K562 (cell line): Measurements from ENCODE around the gene AP1M1. TPM values are rescaled to one million over a fixed set of nuclear protein-coding genes. Genes with fewer than 3 reads are reported as not detected.

Source experiments
- ATF2 ChIP-seq: sonication (generic); formaldehyde crosslinking; IDR thresholded peaks from 2 replicates; pipeline ENCODE4 v1.8.1; 2022; ENCODE audit warnings: missing genetic modification reagents
- CAMTA2 ChIP-seq: fragments of 250-450 bp; sonication (Bioruptor Pico); conservative IDR thresholded peaks from 2 replicates; pipeline ENCODE4 v1.5.1; 2022
- CC2D1A ChIP-seq: fragments of 450-650 bp; IDR thresholded peaks from 2 replicates; pipeline ENCODE4 v1.6.1; 2017; ENCODE audit warnings: mild to moderate bottlenecking
- CREBBP ChIP-seq: IDR thresholded peaks from one replicate; pipeline ENCODE4 v1.6.1; 2012; ENCODE audit warnings: low read depth, mild to moderate bottlenecking, control low read depth, inconsistent platforms, low read length
- CUX1 ChIP-seq: fragments of 200-800 bp; sonication (Bioruptor generic); IDR thresholded peaks from 2 replicates; pipeline ENCODE4 v1.6.1; 2016; ENCODE audit warnings: missing genetic modification characterization, missing compliant biosample characterization
- HCFC1 ChIP-seq: IDR thresholded peaks from 2 replicates; pipeline ENCODE4 v1.6.1; 2012; ENCODE audit warnings: low read depth, low read length, improper control_type of control experiment
- KDM4B ChIP-seq, 2 experiments: fragments of 450-650 bp in 1 of 2; sonication (generic) in 1 of 2; IDR thresholded peaks; 2 replicates each; pipeline ENCODE4 v1.6.1; 2016 to 2017; ENCODE audit warnings: borderline replicate concordance in 2 of 2, antibody characterized with exemption in 1 of 2, low read depth in 1 of 2, mild to moderate bottlenecking in 1 of 2
- MAFG ChIP-seq: fragments of 450-650 bp; conservative IDR thresholded peaks from 2 replicates; pipeline ENCODE4 v1.6.1; 2016; ENCODE audit warnings: missing genetic modification characterization, missing compliant biosample characterization
- MAZ ChIP-seq, 2 experiments: fragments of 450-650 bp in 1 of 2; sonication (generic) in 1 of 2; formaldehyde crosslinking; IDR thresholded peaks in 1 of 2; conservative IDR thresholded peaks in 1 of 2; 2 replicates each; pipeline versions ENCODE4 v1.4.0 to v1.5.0; 2020; ENCODE audit warnings: mild to moderate bottlenecking in 1 of 2, missing genetic modification reagents in 1 of 2
- RAD21 ChIP-seq, 2 experiments: fragments of 250-450 bp in 1 of 2; fragments of 450-650 bp in 1 of 2; sonication (Bioruptor Pico) in 1 of 2; formaldehyde crosslinking in 1 of 2; IDR thresholded peaks in 1 of 2; conservative IDR thresholded peaks in 1 of 2; 2 replicates each; pipeline versions ENCODE4 v1.4.0 to v1.8.0; 2020 to 2022; ENCODE audit warnings: mild to moderate bottlenecking in 2 of 2, moderate library complexity in 1 of 2
- RBM39 ChIP-seq: fragments of 200-400 bp; formaldehyde crosslinking; optimal IDR thresholded peaks from 2 replicates; pipeline ENCODE3; 2018; ENCODE audit warnings: low read depth, low read length
- RFX1 ChIP-seq: fragments of 450-650 bp; IDR thresholded peaks from 2 replicates; pipeline ENCODE4 v1.6.1; 2016; ENCODE audit warnings: mild to moderate bottlenecking, moderate library complexity
- TCFL5 ChIP-seq: fragments of 250-450 bp; sonication (Bioruptor Pico); conservative IDR thresholded peaks from 2 replicates; pipeline ENCODE4 v1.6.1; 2021; ENCODE audit warnings: mild to moderate bottlenecking, moderate library complexity, matching md5 sums
- ZC3H8 ChIP-seq: fragments of 450-650 bp; IDR thresholded peaks from 2 replicates; pipeline ENCODE4 v1.6.1; 2017
- ZNF384 ChIP-seq: IDR thresholded peaks from 2 replicates; pipeline ENCODE4 v1.6.1; 2012; ENCODE audit warnings: low read depth, low read length, improper control_type of control experiment
- ZNF431 ChIP-seq: sonication (generic); formaldehyde crosslinking; IDR thresholded peaks from 2 replicates; pipeline ENCODE4 v1.8.0; 2022; ENCODE audit warnings: mild to moderate bottlenecking, missing genetic modification reagents
- ZNF592 ChIP-seq: fragments of 450-650 bp; IDR thresholded peaks from 2 replicates; pipeline ENCODE4 v1.6.1; 2017; ENCODE audit warnings: antibody characterized with exemption, mild to moderate bottlenecking
- polyA plus RNA-seq, 8 experiments: library from polyadenylated mRNA; depleted of rRNA in 4 of 8; stranded (reverse) in 5 of 8; unstranded in 3 of 8; fragments of >200 nt; fragmentation: Nextera tagmentation in 2 of 8; fragmentation: Illumina TruSeq in 1 of 8; extraction: Ambion mirVana in 2 of 8; extraction: Trizol in 1 of 8; gene quantifications; 2 replicates each; pipeline versions ENCODE4 v1.2.1 to v1.2.3, GENCODE V29; 2011 to 2014; ENCODE audit warnings: inconsistent platforms in 1 of 8, missing spikeins in 1 of 8
- total RNA-seq, 7 experiments: library from RNA; depleted of rRNA in 6 of 7; stranded (reverse); fragments of >200 nt in 6 of 7; fragmentation: Illumina TruSeq in 2 of 7; extraction: Trizol in 2 of 7; gene quantifications; 2 replicates each; pipeline versions ENCODE4 v1.2.1 to v1.2.3, GENCODE V29; 2011 to 2021; ENCODE audit warnings: low replicate concordance in 1 of 7

Gene AP1M1
- total and polyA plus RNA-seq, 9 of the 15 experiments (the other 6 are each of a cell fraction or from before 2014, with no cell fraction given), result 0.87 to 56.2 (median 29.1) TPM

GRCh38 chr19:16247353-16248182, 49.9 kb downstream of the AP1M1 start (continued):
- TF ChIP-seq RAD21 (CRISPR knock-in tag; conservative IDR thresholded peaks at IDR 0.05 in 1 of 2, IDR thresholded peaks at IDR 0.05 in 1 of 2), result peak; percentile 97 to 99
- 0 out of 4 replicates have a peak, but pooled peaks of 1 of the 2 experiments have one; percentile 35 for TF ChIP-seq KDM4B (IDR thresholded peaks at IDR 0.05; ENCODE audit: borderline replicate concordance in 2 of 2, low read depth in 1 of 2)
- TF ChIP-seq TCFL5 (CRISPR knock-in tag), result no peak
- TF ChIP-seq RFX1, result no peak
- no peak for TF ChIP-seq CREBBP
- TF ChIP-seq MAFG (tag), result no peak
- TF ChIP-seq RBM39, result no peak
- no peak for TF ChIP-seq ZNF592
- peak; percentile 85 for TF ChIP-seq CC2D1A
- TF ChIP-seq CUX1 (CRISPR knock-in tag), result no peak
- peak in 1 of 2 experiments; percentile 47; a peak in 1 of 4 replicates for TF ChIP-seq MAZ (CRISPR knock-in tag; conservative IDR thresholded peaks at IDR 0.05 in 1 of 2, IDR thresholded peaks at IDR 0.05 in 1 of 2)
- no peak for TF ChIP-seq ZC3H8
- no peak for TF ChIP-seq HCFC1
- TF ChIP-seq CAMTA2 (CRISPR knock-in tag), result no peak
- TF ChIP-seq ZNF431 (CRISPR knock-in tag), result no peak
- 0 out of 2 replicates have a peak, but pooled peaks have one; percentile 34 for TF ChIP-seq ZNF384
- no peak for TF ChIP-seq ATF2 (CRISPR knock-in tag)
